Skin epidermis (tissue), 12 donors: Measurements from ENCODE around the gene KCNQ5.

ENCODE experiments used
- H3K27ac ChIP-seq, 21 experiments: fragments of 200-600 bp; sonication (generic) in 11 of 21; one replicate each; pipeline ENCODE4 v1.5.0; 2020; ENCODE audit warnings: mild to moderate bottlenecking in 3 of 21, inconsistent platforms in 2 of 21, moderate library complexity in 2 of 21
- H3K4me3 ChIP-seq, 7 experiments: fragments of 200-600 bp; sonication (generic) in 2 of 7; one replicate each; pipeline ENCODE4 v1.5.0; 2020; ENCODE audit warnings: inconsistent platforms in 2 of 7, mild to moderate bottlenecking in 2 of 7, moderate library complexity in 1 of 7

Gene KCNQ5

DNA sequence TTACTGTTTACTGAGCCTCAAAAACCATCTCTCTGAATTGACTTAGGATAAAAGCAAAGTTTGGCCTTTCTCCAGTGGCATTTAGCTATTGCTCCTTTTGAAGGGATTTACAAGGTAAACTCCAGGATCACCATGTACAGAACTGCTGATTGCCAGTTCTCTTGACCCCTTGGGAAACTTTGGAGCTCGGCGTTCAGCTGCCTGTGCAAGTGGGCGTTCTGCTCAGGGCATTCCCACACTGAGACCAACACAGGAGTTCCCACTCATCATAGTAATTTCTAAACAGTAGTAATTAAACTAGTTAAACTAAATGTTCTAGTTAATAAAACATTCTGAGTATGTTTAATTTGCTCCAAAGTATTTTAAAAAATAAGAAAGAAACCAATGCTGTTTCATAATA, 14.9 kb downstream of the KCNQ5 start:
- Histone ChIP-seq H3K27ac (no peak overlapping the region), H3K4me3 (no peak overlapping the region)

DNA sequence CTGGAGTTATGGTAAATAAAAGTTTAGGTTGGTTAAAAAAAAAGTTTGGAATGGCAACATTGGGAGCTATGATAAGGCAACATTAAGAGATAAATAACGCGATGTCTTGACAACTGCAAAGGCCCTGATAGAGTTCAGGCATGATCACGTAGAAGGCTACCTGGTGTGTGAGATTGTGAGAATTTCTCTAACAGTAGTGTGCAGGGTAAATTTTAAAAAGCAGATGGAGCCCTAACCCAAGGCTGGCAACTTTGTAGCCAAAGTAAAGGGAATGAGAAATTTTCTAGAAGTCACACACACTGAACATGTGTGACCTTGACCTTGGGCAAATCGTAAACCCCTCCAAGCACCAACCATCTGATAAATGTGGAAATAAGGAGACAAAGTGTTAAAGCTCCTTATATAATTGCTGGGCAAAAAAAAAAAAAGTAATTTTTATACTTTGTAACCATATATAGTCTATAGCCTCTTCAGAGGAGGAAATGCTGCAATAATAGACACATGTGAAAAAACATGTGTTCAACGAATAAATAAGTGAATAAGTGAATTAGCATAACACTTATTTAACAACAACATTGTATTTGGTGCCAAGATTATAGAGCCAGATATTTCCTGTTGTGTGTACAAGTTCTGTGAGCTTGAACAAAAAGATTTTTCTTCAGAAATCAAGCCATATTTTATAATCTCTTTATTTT, 18.2 kb downstream of the KCNQ5 start:
- Histone ChIP-seq H3K27ac (no peak overlapping the region), H3K4me3 (no peak overlapping the region)

DNA sequence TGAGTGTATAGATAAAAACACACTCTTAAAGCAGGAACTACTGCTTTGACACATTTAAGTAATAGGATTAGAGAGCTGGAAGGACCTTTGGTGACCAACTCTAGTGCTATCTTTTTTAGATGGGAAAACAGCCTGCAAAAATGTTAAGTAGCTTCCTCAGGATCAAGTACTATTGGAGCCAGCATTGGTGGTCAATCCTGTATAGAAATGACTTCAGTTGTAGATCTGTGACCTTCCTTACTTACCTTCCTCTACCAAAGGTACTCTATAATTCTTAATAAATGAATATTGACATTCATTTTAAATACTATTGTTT, 18.7 kb downstream of the KCNQ5 start:
- Histone ChIP-seq H3K4me3 (no peak overlapping the region), H3K27ac (no peak overlapping the region)

DNA sequence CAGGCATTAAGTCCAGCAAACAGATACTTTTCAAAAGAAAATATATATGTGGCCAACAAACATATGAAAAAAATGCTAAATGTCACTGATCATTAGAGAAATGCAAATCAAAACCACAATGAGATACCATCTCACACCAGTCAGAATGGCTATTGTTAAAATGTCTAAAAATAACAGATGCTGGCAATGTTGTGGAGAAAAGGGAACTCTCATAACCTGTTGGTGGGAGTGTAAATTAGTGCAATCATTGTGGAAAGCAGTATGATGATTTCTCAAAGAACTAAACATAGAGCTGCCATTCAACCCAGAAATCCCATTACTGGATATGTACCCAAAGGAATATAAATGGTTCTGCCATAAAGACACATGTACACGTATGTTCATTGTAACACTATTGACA, 20.6 kb downstream of the KCNQ5 start:
- no peak overlapping the region for H3K4me3 ChIP-seq
- no peak overlapping the region for H3K27ac ChIP-seq

DNA sequence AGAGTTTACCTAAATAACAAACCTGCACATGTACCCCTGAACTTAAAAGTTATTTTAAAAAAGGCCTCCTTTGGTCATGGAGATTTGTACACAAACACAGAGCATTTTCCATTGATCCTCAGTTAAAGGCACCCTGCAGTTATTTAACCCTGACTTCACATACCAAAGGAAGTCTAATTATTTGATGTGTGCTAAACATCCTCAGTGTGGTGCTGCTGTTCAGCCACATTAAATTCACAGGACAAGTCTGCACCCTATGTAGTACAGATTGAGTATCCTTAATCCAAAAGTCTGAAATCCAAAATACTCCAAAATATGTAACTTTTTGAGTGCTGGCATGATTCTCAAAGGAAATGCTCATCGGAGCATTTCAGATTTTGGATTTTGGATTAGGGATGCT, 21.4 kb downstream of the KCNQ5 start:
- Histone ChIP-seq H3K4me3 (no peak overlapping the region), H3K27ac (no peak overlapping the region)

DNA sequence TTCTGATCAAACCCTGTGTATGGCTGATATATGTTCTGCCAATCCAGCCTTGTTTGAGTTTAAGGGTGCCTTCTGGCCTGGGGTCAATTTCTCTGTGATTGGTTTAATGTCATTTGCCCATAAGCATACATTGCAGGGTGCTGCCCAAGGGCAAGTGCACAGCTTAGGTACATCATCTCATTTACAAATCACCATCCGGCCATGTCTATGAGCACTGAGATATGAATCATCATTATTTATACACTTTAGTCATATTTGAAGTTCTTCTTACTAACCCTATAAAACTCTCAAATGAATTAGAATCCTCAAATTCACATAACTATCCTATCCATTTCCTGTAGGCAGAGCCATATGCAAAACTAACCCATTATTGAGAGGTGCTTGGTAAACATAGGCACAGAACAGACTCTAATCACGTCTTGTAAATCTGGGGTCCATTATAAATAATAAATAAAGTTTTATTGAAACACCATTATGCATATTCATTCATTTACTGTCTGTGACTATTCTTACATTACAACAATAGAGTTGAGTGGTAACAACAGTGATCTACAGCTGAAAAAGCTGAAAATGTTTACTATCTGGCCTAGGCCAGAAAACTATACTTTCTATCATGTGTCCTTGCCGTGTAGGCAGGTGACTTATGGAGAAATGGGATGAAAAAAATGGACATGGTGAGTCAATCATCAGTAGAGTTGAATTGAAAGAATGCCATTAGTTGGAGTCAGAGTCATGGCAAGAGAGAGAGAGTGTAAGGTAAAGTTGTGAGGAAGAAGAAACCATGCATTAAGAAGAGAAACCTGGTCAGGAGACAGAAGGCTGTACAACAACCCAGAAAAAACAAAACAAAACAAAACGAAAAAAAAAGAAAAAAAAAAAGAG, 25.0 kb downstream of the KCNQ5 start:
- Histone ChIP-seq H3K4me3 (no peak overlapping the region), H3K27ac (no peak overlapping the region)

DNA sequence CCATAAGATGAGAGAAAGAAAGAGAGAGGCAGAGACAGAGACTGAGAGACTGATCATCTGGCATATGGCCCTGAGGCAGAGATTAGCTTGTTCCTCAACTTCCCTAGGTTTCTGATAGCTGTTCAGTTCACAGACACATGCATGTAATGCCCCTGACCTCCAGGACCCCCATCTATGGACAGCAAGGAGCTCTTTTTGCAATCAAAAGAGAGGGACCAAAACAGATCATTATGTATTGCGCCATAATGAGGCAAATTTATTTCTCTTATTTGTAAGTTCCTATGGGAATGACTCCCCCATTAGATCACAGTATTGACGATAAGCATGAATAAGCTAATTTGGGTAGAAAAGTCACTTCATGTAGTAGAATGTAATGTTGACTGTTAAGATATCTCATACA, 25.6 kb downstream of the KCNQ5 start:
- H3K27ac ChIP-seq, result no peak overlapping the region
- H3K4me3 ChIP-seq, result no peak overlapping the region

DNA sequence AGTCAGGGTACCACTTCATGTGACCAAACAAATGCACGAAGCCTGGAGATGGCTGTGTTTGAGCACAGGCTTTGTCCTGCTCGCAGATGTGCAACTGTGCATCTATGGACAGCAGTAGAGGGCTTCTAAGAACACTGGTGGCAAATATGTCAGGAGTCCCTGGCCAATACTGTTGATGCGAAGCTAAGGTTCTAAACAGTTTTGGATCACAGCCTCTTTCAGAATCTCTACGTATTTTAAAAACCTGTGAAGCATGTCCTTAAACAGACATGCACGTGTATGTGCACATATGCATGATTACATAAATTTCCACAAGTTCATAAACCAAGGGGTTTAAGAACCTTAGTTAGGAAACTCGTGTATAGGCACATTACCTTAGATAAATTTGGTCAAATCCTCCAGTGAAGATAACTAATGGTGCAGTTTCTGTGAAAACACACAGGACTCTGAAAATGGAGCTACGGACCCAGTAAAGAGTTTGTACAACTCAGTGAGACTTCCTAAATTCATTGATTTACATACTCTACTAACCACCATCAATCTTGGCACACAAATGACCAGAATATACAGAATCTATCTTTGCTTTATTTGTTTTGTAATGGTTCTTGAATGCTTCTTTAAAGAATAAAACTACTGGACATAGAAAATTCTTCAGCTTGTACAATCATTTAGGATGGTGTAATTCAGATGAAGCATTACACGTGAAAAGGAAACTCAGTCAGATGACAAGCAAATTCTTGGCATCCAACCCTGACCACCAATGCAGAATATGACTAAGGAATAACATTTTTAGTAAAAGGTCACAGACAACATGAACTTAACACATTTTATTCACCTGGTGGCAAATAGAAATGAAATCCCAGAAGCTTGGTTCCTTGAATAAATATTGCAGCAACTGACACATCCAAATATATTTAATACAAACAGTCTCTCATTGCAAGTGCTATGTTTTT, 27.4 kb downstream of the KCNQ5 start:
- Histone ChIP-seq H3K4me3 (no peak overlapping the region), H3K27ac (no peak overlapping the region)

DNA sequence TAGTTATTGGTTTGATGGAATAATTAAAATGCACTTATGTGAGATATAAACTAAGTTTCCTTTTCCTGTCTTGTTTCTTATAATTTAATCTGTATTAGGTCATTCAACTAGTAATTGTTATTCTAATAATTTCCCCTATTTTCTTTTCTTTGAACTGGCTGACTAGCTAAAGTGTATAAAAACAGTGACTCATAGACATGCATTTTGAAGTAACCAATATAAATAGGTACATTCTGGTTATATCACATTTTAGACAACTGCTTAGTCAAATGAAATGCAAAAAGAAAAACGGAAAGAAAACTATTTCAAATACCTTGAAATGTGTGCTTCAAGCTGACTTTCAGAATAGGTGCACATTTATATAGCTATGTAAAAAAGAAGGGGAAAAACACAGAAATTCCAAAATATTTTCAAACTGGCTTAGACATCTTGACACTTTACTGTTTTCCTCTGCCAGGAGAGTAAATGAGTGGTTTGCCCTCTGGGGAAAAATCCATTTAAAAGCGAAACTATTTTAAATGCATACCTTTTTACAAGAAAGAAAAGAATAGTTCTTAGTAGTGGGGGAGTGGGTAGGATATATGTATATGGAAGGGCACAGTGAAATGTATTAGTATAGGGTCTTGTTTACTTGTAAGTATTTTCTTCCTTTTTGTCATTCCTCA, 28.3 kb downstream of the KCNQ5 start:
- H3K27ac ChIP-seq, result no peak overlapping the region

DNA sequence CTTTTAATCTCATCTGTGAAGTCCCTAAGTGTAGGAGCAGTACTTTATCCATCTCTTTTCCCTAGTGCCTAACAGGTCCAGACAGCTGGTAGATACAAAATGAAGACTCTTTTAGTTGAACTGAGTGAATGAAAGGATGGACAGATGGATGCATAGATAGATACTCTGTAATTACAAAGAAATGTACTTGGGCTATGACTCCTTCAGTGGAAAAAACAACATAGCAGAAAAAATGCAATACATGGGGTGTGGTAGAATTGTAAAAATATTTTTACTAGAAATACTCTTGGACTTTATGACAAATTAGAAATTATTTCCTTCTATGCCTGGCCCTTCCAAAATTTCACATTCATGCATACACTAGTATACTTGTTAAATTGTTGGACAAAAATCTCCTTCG, 29.3 kb downstream of the KCNQ5 start:
- Histone ChIP-seq H3K4me3 (no peak overlapping the region), H3K27ac (no peak overlapping the region)

More for the DNA sequence above, 28.3 kb downstream of the KCNQ5 start:
- no peak overlapping the region for H3K4me3 ChIP-seq

DNA sequence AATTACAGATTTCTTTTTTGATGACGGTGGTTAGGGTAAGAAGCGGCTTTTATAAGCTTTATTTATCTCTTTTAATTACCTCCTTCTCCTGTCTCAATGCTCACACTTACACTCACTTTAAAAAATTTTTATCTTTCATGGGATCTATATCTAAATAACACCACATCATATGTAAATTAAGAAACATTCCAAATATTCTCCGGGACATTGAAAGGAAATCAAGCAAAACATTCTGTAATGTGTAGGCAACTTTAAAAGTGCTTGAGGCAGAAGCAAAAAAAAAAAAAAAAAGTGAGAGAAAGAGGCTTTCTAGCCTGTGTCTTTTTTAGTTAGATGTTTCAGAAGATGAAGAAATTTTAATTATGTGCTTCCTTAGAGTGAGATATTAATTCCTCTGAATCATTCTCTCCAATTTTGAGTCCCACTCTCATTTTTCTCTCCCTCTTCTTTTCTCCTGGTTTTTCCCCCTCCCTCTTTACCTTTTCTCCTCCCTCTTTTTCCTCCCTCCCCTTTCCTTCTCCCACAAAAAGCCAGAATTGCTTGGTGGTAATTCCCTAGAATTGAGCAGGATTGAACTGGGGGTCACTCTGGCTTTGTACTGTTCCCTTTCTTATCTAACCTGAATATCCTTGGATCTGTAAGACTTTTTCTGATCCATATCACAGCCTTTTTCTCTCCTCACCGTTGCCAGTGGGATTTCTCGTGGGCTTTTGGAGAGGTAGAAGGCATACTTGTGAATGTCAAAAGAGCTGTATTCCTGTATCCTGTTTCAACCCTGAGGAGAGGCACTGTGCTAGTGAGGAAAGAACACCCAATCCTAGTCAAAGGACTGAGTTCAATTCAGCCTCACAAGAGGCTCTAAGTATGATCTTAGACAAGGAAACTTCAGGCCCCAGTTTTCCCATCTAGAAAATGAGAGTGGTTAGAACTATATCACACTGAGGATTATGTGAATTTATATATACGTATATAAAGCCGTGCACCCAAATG, 30.4 kb downstream of the KCNQ5 start:
- H3K27ac ChIP-seq, result no peak overlapping the region

DNA sequence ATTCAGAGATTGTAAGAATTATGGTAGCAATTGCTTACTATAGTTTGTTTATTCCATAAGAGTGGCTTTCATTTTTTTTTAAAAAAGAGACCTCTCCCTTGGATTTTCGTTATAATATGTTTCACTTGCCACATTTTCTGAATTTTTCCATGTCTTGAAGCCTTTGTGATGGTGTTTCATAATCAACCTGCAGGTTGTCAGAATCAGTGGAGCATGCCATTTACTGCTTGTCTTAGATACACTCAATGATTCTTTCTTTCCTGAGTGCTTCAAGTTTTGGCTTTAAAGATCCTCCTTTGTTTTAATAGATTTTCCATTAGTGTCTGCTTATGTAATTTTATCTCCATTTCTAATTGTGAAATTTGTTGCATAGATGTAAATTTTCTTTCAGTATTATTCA, 31.2 kb downstream of the KCNQ5 start:
- Histone ChIP-seq H3K27ac (no peak overlapping the region), H3K4me3 (no peak overlapping the region)

More for the DNA sequence above, 30.4 kb downstream of the KCNQ5 start:
- H3K4me3 ChIP-seq, result no peak overlapping the region

DNA sequence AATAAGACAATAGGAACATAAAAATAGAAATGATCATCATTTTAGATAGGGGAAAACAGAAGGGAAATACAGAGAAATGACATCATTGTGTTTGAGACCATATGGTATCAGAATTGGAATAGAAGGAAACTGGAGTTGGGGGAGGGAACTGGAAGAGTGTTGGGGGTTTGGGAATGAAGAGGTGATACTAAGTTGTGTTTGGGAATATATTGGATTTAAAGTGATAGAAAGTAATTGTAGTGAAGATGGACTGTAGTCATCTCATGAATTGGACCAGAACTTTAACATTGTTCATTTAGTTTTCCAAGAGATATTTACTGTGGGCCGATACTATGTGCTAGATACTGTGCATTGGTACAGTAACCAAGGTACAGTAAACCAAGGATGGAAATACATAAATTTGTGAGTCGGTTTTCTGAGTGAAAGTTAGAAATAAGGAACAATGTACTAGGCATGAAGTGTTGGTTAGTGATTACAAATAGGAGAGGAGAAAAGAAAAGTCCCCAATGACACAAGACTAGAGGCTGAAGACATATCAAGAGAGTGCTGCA, 32.3 kb downstream of the KCNQ5 start:
- no peak overlapping the region for H3K27ac ChIP-seq

DNA sequence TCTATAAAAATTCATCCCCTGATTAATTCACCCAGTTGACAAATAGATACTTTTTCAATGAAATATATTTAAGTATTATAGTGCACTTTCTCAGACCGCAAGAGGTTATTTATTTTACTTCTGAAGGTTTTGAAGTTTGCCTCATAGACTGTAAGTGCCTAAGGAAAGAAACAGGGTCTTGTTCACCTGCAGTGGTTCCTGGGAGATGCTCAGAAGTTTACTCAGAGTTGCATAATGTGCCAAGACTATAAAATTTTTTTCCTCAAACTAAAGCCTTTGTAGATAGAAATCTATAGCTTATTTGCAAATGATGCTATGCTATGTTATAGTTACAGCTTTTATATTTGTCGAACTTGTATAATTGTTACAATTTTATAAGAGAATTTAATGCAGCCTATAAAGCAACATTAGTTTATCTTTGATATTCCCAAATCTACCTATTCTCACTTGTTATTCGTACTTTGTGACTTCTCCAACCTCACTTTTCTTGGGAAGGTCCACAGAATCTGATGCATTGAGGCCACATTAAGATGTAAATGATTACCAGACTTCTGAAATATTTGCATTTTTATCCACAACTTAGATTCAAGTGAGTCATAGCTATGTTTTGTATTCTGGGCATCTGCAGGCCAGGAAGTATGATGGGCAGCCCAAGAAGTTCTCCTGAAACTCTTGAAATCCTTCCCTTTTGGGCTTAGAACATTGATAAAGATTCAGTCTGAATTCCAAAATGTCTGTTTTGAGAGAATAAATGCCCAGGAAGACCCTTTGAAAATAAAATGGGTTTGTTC, 35.7 kb downstream of the KCNQ5 start:
- H3K4me3 ChIP-seq, result no peak overlapping the region

More for the DNA sequence above, 32.3 kb downstream of the KCNQ5 start:
- no peak overlapping the region for H3K4me3 ChIP-seq

DNA sequence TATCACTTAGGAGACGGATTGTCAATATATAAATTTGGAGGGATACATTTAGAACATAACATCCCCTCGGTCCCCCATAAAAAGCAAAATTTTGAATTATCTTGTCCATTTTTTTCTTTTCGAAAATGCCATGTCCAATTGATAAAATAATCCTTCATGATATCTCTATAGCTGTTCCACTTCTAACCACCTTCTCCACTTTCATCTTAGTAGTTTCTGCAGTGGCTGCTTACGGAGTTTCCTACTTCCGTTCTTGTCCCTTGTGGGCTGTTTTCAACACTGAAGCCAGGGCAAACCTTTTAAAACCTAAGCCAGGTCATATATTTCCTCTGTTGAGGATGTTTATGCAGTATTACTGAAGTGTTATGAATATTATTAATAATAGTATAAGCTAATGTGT, 37.9 kb downstream of the KCNQ5 start:
- no peak overlapping the region for H3K27ac ChIP-seq
- no peak overlapping the region for H3K4me3 ChIP-seq

More for the DNA sequence above, 35.7 kb downstream of the KCNQ5 start:
- no peak overlapping the region for H3K27ac ChIP-seq

DNA sequence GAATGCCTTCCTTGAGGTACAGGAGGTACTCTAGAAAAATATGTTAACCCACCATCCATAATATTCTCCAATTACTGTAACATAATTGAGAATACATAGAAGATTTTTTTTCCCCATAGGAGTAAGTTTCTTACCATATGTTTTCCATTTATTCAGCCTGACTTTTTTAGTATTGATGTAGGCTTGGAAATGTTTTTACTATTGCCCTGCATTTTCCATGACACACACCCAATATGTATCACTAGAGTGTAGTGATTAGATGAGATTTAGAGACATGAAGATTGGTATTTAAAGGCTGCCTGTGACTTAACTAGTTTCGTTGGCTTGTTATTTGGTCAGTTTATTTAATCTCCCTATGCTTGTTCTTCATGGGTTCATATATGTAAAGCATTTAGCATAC, 39.5 kb downstream of the KCNQ5 start:
- no peak overlapping the region for H3K27ac ChIP-seq
- H3K4me3 ChIP-seq, result no peak overlapping the region

DNA sequence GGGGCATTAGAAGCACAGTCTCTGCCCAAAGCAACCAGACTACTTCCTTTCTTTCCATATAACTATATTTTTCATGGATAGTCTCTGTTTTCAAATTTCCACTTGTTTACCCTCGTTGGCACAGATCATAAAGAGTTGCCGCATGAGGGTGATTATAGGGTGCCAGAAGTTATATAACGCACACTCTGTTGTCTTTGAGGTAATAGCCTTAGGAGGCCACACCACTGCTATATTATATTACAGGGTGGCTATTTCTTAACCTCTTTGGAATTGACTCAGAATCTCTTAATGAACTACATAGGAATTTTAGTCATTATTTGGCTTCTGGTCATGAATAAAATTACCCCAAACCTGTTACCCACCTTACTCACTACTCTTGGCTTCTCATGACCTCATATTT, 43.7 kb downstream of the KCNQ5 start:
- H3K27ac ChIP-seq, result no peak overlapping the region
- no peak overlapping the region for H3K4me3 ChIP-seq

DNA sequence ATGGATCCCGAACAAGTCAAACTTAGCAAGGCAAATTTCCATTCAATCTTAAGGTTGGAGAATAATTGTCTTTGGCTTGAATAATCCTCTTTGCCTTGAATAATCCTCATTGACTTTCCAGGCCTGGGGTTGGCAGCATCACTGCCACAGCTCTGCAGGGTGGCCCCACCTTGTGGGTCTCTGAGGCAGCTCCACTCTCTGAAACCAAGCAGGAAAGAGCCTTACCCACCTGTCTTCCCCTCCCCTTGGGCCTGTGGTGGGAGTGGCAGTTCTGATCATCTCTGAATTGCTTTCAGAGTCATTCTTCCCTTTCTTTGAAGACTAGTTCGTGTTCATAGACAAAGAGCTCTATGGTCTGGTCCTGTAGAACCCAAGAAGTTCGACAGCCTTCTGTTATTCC, 47.5 kb downstream of the KCNQ5 start:
- H3K4me3 ChIP-seq, result no peak overlapping the region
- no peak overlapping the region for H3K27ac ChIP-seq
